EH (cell line): ENCODE results near the gene TNIP1.

Experiments
- DNase-seq: peaks from one replicate; pipeline ENCODE4 v3.0.0-alpha.2; 2015; ENCODE audit warnings: low read depth

Gene TNIP1

GRCh38 chr5:151083081-151083676 is 2.3 kb upstream of the TNIP1 start:
- no peak for DNase-seq

- peak; percentile 40 for DNase-seq
Observed at GRCh38 chr5:151082282-151082902, 1.6 kb upstream of the TNIP1 start.

- peak; percentile 81 for DNase-seq
Observed at GRCh38 chr5:151081431-151082281, 822 bp upstream of the TNIP1 start.

GRCh38 chr5:151079838-151080612 is 809 bp downstream of the TNIP1 start:
- peak; percentile 88 for DNase-seq

- DNase-seq = no peak
Observed at GRCh38 chr5:151078490-151079262, 2.2 kb downstream of the TNIP1 start.

- no peak for DNase-seq
Observed at GRCh38 chr5:151077967-151078366, 2.9 kb downstream of the TNIP1 start.

- no peak for DNase-seq
Observed at GRCh38 chr5:151077419-151077818, 3.4 kb downstream of the TNIP1 start.

GRCh38 chr5:151076616-151077015 is 4.2 kb downstream of the TNIP1 start:
- no peak for DNase-seq

GRCh38 chr5:151075698-151076331 is 5.0 kb downstream of the TNIP1 start:
- peak; percentile 84 for DNase-seq

GRCh38 chr5:151074557-151074956 is 6.3 kb downstream of the TNIP1 start:
- no peak for DNase-seq

GRCh38 chr5:151073280-151073679 is 7.6 kb downstream of the TNIP1 start:
- DNase-seq = no peak

- DNase-seq = peak; percentile 90
Observed at GRCh38 chr5:151072630-151073025, 8.2 kb downstream of the TNIP1 start.

- DNase-seq = no peak
Observed at GRCh38 chr5:151071848-151072629, 8.8 kb downstream of the TNIP1 start.

GRCh38 chr5:151071021-151071420 is 9.8 kb downstream of the TNIP1 start:
- DNase-seq = no peak

- DNase-seq = peak; percentile 70
Observed at GRCh38 chr5:151070449-151070848, 10.4 kb downstream of the TNIP1 start.

- DNase-seq = peak; percentile 45
Observed at GRCh38 chr5:151068433-151069197, 12.2 kb downstream of the TNIP1 start.

GRCh38 chr5:151067632-151068432 is 13.0 kb downstream of the TNIP1 start:
- no peak for DNase-seq

- DNase-seq = no peak
Observed at GRCh38 chr5:151066920-151067319, 13.9 kb downstream of the TNIP1 start.

GRCh38 chr5:151065609-151066008 is 15.2 kb downstream of the TNIP1 start:
- no peak for DNase-seq
